ENCODE data around the gene CYP4F8.
"Not testable (repeated sequence)": the region's sequence is repeated elsewhere in the genome, so short reads cannot be mapped to it uniquely, and the experiment has no call there.

CYP4F8 gene

DNA sequence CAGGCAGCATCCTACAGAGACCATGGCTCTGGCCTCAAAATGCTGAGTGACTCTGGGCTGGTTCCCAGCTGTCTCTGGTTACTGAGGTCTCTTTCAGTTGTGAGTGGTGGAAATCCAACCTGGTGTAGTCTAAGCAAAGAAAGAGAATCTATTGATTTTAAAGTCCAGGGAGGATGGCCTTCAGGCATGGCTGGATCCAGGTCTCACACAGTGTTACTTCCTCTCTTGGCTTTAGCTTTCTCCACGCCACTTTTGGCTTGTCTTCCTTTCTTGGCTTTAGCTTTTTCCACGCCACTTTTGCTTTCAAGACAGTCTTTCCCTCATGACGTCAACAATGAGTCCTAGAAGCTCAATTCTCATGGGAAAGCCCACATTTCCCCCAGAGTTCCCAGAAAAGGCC, 29.8 kb downstream of the CYP4F8 start:
- DNase-seq: no peak

DNA sequence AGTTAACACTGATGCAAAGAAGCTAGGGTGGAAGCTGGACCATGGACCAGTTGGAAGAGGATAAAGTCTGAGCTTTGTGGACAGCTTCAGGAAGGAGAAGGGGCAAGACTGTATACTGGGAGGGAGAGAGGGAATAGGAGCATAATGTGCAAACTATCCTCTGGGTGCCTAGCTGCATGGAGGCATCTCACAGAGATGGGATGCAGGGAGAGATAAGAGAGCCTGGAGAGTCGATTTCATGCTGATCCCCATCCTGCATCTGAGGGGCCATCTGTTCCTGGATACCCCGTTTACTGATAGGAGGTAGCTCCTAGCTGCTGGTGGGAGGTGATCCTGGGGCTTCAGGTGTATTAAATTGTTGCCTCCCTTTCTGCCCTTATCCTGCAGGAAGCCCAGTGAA, 34.5 kb downstream of the CYP4F8 start:
- no peak for DNase-seq

DNA sequence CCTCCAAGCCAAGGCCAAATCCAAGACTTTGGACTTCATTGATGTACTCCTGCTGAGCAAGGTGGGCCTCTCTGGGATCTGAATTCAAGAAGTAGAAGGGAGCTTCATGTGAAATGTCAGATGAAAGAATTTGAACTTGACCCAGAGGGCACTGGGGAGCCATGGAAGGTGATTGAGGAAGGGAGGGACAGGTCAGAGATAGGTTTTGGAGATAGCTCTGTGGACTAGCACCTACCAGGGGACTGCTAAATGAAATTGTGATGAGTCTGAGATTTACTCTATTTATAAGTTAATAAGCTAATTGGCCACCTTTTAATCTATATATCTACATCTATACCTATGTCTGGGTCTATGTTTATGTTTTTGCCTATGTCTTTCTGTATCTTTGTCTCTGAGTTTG, 35.1 kb downstream of the CYP4F8 start:
- DNase-seq: not testable (repeated sequence)

DNA sequence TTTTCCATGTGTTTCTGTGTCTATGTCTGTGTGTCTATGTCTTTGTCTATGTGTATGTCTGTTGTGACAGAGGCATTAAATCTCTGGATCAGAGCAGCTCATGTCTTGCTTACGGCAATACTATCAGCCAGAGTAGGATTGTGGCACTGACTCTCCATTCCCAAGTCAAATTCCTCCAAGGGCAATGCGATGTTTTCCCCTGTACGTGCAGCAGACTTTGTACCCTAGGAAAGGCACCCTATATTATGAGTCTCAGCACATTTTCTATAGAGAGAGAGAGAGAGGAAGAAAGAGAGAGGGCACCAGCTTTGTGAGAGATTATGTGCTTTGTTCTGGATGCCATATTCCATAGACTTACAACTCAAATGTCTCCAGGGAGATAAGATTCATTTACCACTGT, 36.8 kb downstream of the CYP4F8 start:
- no peak for DNase-seq

DNA sequence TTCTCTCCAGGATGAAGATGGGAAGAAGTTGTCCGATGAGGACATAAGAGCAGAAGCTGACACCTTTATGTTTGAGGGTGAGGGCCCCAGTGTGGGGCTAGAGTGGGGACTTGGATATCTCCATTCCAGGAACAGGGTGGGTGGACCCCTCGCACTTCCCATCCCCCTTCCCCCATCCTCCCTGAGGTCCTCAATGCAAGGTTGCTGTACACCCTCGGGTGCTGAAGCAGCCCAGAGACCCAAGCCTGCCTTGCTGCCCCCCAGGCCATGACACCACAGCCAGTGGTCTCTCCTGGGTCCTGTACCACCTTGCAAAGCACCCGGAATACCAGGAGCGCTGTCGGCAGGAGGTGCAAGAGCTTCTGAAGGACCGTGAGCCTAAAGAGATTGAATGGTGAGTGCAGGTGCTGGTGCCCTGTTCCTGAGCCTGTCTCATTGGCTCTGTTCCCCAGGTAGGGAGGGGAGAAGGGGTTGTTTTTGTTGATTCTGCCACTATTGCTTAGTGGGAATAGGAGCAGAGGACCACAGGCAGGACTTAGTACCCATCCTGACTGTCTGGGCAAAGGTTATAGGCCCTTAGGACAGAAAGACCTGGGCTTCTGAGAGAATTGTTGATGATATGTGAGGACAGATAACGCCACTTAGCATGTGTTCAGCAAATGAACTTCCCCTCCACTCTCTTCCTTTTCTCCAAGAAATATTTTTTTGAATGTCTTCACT, 37.7 kb downstream of the CYP4F8 start:
- no peak for DNase-seq

DNA sequence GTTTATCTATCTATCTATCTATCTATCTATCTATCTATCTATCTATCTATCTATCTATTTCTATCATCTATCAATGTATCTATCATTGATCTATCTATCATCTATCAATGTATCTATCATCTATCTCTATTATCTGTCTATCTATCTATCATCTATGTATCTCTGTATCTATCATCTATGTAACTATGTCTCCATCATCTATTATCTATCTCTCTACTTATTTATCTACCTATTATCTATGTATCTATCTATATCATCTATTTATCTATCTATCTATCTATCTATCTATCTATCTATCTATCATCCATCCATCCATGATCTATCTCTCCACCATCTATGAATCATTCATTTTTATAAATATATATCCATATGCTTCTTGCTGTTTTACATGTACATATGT, 41.4 kb downstream of the CYP4F8 start:
- DNase-seq: no peak

DNA sequence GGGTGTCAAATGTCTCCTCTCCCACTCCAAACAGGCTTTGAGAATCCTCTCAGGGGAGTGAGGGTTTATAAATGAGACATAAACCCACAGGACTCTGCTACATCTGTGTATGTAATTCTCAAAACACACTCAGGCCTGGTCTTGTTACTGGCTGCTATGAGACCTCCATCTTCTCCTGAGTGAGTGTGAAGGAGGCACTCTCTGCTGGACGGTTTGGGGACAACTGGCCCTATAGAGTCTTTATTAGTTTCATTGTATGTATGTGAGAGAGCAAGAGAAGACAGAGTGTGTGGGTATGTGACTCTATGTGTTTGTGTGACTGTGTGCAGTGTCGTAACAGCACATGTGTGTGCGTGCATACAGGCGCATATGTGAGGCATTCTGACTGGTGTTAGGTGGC, 48.2 kb downstream of the CYP4F8 start:
- DNase-seq: no peak

DNA sequence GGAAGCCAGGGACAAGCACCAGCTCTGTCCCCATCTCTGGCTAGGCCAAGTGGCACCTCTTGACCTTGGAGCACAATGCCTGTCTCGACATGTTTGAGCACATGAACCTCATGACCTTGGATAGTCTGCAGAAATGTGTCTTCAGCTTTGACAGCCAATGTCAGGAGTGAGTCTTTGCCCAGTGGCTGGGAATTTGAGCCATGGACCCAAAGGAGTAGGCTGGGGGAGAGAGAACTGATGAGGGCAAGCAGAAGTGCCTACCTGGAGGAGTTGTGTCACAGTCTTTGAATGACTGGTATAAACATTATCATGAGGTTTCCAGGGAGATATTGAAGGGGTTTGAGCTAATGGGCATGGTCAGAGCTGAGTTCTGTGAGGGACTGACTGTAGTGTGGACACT, 51.2 kb downstream of the CYP4F8 start:
- no peak for DNase-seq

DNA sequence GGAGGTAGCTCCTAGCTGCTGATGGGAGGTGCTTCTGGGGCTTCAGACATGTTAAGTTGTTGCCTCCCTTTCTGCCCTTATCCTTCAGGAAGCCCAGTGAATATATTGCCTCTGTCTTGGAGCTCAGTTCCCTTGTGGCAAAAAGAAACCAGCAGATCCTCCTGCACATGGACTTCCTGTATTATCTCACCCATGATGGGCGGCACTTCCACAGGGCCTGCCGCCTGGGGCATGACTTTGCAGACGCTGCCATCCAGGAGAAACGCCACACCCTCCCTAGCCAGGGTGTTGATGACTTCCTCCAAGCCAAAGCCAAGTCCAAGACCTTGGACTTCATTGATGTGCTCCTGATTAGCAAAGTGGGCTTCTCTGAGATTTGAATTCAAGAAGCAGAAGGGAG, 51.9 kb downstream of the CYP4F8 start:
- no peak for DNase-seq

DNA sequence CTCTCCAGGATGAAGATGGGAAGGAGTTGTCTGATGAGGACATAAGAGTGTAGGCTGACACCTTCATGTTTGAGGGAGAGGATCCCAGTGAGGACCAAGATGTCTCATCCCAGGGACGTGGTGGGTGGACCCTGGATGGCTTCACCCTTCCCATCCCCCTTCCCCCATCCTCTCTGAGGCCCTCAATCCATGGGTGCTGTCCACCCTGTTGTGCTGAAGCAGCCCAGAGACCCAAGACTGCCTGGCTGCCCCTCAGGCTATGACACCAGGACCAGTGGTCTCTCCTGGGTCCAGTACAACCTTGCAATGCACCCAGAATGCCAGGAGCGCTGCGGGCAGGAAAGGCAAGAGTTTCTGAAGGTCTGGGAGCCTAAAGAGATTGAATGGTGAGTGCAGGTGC, 54.4 kb downstream of the CYP4F8 start:
- DNase-seq: no peak

DNA sequence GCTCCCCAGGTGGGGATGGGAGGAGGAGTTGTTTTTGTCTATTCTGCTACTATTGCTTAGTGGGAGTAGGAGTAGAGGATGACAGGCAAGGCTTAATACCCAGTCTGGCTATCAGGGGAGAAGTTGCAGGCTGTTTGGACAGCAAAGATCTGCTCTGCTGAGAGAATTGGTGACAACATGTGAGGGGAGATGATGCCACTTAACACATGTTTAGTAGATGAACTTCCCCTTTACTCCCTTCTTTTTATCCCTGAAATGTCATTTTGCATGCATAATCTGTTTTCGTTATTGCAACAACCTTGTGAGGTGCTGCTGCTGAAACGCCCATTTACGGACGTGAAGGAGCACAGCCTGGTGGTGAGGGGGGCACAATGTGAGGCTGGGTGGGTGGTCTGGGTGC, 54.9 kb downstream of the CYP4F8 start:
- DNase-seq: no peak

DNA sequence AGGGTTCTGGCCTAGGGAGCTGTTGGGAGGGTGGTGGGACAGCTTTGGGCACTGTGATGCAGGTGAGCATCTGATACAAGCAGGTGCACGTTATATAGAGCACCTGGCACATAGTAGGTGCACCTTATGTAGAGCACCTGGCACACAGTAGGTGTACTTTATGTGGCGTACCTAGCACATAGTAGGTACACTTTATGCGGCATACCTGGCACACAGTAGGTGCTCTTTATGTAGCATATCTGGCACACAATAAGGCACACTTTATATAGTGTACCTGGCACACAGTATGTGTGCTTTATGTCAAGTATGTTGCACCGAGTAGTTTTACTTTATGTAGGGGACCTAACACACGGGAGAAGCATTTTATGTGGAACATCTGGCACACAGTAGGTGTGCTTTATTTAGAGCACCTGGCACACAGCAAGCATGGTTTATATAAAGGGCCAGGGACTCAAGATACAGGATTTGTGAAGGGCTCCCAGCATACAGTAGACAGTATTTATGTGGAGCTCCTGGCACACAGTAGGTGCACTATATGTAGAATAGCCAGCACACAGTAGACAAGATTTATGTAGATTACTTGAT, 56.3 kb downstream of the CYP4F8 start:
- no peak for DNase-seq

DNA sequence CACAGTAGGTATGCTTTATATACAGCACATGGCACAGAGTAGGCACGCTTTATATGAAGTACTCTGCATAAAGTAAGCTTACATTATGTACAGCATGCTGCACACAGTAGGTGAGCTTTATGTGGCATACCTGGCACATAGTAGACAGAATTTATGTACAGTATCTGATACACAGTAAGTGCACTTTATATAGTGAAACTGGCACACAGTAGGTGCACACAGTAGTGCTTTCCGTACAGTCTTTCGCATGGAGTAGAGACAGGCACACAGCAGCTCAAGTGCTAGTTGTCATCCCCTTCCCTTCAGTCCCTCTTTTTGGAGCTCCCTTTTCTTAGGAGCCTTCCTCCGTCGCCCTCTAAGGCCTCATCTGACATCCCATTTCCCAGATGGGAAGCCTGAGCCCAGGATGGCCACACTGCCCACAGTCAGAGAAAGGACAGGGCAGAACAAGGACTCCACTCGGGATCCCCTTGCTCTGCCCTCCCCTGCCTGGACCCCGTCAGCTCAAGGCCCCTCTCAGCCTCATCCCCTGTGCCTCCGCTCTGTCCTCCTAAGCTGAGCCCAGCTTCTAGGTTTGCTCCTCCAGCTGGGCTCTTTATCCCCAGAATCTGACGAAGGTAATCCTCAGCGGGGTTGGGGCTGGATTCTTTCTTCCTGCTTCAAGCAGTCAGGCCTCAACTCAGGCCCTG, 57.0 kb downstream of the CYP4F8 start:
- no peak for DNase-seq

DNA sequence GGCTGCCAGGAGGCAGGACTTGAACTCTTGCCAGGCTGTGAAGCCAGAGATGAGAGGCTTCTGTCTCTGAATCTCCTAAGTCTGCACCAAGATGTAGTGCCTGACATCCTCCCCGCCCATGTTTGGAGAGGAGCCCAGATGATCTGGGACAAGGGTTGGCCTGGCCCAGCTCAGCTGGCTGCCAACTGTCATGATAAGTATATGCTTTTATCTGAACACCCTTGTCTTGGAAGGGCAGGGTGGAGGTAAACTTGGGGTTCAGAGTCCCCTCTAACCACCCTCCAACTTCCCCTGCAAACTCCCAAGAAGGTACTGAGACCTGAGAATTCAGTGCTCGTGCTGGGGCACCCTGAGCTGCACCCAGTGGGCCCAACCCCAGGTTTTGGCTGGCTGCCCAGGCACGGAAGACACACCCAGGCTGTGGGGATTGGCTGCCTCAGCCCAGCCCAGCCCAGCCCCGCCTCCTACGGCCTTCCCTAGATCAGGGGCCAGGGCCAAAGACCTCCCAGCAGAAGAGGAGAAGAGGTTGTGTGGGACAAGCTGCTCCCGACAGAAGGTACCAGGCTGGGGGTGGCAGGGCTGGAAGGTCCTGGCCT, 57.7 kb downstream of the CYP4F8 start, which contains the start of gene CYP4F12:
TSS of gene CYP4F12 (plus strand) at position 508 of the 596 bp plus-strand sequence. CDS start 443 bp downstream, outside the sequence.
- DNase-seq: peak in 1 of 2 experiments; percentile 15

DNA sequence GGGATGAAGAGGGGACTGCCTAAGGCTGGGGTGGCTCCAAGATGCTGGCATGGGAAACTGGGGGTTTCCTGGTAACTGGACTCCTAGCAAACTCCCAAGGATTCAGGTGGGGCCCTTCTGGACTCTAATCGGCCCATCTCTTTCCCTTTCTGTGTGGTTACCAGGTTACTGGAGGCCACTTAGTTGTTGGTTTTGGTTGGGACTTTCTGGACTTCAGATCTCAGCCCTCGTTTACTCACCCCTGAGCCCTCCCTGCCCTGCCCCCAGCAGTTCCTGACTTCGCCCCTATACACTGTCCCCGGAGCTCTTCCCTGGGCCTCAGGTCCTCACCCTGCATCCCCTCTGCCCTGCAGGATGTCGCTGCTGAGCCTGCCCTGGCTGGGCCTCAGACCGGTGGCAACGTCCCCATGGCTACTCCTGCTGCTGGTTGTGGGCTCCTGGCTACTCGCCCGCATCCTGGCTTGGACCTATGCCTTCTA, 58.2 kb downstream of the CYP4F8 start:
- no peak for DNase-seq

DNA sequence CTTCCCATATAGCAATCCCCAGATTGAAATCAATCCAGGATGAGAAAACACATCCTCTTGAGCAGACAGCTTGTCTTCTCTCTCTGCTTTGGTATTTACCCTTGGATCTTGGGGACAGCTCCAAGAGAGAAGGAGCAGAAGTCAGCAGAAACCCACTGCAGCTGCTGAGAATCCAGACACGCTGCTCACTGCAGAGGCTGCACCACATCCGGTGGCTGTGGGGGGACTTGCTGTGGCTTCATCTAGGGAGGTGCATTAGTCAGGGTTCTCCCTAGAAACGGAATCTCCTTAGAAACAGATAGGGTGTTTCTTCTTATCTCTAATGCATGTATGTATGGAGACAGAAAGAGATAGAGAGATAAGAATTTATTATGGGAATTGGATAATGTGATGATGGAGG, 60.5 kb downstream of the CYP4F8 start:
- DNase-seq: no peak

DNA sequence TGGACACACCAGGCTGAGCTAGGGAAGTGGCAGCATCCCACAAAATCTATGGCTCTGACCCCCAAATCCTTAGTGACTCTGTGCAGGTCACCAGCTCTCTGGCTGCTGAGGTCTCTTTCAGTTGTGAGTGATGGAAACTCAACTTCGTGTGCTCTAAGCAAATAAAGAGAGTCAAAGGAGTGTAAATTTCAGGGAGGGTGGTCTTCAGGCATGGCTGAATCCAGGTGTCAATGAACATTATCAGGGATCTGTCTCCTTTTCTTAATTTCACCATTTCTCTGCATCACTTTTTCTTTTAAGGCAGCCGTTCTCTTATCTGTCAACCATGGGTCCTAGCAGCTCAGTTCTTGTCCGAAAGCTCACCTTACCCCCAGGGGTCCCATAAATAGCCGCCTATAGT, 64.1 kb downstream of the CYP4F8 start:
- DNase-seq: no peak

DNA sequence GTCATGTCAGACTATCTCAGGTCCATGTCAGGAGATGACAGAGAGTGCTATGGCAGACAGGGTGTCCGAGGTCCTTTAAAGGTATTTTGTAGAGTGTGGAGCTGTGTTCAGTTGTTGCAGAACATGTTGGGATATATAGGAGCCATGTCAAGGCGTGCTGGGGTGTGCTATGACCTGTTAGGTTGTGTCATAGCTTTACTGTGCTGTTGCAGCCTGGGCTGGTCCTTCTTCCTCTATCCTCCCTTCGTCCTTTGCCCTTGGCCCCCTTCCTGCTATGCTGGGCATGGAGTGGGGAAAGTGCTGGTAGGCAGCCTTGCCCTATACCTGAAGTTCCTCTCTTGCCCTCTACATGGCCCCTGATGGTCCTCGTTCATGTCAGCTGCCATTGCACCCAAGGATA, 64.8 kb downstream of the CYP4F8 start:
- not testable (repeated sequence) for DNase-seq
